Gastroesophageal sphincter (tissue), 3 donors: ENCODE data around the gene SPPL3.

Experiments used
- EP300 ChIP-seq: sonication (generic); formaldehyde crosslinking; IDR thresholded peaks from one replicate; pipeline ENCODE4 v1.6.1; 2017; ENCODE audit warnings: antibody characterized with exemption, mild to moderate bottlenecking
- POLR2A ChIP-seq, 2 donors: fragments of 450-650 bp; IDR thresholded peaks; one replicate each; pipeline ENCODE4 v1.6.1; 2017; ENCODE audit warnings: antibody characterized with exemption in 2 of 2, mild to moderate bottlenecking in 2 of 2, moderate library complexity in 1 of 2
- POLR2AphosphoS5 ChIP-seq: sonication (generic); formaldehyde crosslinking; IDR thresholded peaks from one replicate; pipeline ENCODE4 v1.6.1; 2017; ENCODE audit warnings: antibody characterized with exemption
- TF ChIP-seq, protein P1 (sequence below), 4 experiments: fragments of 200-600 bp in 2 of 4; fragments of 450-650 bp in 2 of 4; sonication (generic) in 1 of 4; IDR thresholded peaks; one replicate each; pipeline ENCODE4 v1.5.1; 2017 to 2019; ENCODE audit warnings: antibody characterized with exemption in 4 of 4, mild to moderate bottlenecking in 2 of 4, moderate library complexity in 2 of 4

DNA sequence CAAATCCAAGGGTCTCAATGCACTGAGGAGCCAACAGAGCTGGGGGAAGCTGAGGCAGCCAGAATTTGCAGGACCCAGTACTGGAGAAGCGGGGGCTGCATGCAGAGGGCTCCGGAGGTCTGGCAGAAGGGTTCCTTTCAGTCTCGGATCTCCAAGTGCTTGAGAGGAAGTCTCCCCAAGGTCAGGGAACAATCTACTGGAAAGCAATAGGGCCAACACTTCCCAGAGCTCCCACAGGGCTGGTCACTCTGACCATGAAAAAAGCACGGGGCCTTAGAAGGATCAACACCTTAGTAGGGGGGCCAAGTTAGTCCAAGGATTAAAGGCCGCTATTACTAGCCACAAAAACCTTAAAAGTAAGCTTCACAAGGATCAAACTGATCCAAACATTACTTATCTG, 31.7 kb downstream of the SPPL3 start:
- TF ChIP-seq, protein P1, sequence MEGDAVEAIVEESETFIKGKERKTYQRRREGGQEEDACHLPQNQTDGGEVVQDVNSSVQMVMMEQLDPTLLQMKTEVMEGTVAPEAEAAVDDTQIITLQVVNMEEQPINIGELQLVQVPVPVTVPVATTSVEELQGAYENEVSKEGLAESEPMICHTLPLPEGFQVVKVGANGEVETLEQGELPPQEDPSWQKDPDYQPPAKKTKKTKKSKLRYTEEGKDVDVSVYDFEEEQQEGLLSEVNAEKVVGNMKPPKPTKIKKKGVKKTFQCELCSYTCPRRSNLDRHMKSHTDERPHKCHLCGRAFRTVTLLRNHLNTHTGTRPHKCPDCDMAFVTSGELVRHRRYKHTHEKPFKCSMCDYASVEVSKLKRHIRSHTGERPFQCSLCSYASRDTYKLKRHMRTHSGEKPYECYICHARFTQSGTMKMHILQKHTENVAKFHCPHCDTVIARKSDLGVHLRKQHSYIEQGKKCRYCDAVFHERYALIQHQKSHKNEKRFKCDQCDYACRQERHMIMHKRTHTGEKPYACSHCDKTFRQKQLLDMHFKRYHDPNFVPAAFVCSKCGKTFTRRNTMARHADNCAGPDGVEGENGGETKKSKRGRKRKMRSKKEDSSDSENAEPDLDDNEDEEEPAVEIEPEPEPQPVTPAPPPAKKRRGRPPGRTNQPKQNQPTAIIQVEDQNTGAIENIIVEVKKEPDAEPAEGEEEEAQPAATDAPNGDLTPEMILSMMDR (IDR thresholded peaks at IDR 0.05): no peak
- TF ChIP-seq POLR2A (IDR thresholded peaks at IDR 0.05) (no peak), POLR2AphosphoS5 (no peak), EP300 (no peak)
